ENCODE measurements around the gene AGA.
A peak's percentile ranks its signal among the peaks of the same experiment; 100 is the strongest.

AGA gene

DNA sequence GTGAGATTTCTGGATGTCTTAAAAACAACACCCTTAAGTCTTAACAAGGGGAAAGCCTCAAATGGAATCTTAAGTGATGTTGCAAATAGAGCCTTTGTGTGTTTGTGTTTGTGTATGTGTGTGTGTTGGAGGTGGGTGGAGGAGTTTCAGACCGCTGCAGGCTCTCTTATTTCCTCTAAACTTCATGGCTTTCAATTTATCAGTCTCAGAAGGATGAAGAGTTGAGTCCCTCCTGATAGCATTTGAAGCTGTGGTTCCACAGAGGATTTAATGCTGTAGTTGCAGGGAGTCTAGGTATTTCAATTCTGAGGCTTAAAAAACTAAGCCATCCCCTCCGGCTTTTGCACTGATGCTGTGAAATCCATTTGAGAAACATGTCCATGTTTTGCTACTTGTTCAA lies 4.3 kb upstream of the AGA start:
- no peak for DNase-seq

DNA sequence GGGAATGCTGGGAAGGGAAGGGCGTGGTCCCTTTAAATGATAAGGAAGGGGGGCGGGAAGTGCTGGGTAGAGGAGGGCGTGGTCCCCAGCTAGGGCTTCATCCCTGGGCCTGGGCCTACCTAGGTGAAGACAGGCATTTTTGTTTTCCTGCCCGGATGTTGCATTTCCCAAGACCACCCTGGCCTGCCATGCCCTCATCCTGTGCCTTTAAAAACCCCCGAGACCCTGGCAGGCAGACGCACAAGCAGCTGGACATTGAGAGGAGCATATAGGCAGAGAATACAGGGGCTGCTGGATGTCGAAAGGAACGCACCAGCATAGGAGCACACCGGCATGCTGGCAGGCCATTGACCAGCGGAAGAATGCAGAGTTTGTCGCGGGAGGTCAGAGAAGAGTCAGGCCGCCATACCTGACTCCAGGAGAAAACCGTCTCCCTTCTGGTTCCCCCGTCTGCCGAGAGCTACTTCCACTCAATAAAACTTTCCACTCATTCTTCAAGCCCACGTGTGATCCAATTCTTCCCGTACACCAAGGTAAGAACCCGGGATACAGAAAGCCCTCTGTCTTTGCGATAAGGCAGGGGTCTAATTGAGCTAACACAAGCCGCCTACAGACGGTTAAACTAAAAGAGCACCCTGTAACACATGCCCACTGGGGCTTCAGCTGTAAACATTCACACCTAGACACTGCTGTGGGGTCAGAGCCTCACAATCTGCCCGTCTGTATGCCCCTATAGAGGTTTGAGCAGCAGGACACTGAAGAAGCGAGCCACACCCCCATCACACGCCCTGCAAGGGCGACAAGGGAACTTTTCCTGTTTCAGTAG lies 2.9 kb upstream of the AGA start:
- DNase-seq: no peak

DNA sequence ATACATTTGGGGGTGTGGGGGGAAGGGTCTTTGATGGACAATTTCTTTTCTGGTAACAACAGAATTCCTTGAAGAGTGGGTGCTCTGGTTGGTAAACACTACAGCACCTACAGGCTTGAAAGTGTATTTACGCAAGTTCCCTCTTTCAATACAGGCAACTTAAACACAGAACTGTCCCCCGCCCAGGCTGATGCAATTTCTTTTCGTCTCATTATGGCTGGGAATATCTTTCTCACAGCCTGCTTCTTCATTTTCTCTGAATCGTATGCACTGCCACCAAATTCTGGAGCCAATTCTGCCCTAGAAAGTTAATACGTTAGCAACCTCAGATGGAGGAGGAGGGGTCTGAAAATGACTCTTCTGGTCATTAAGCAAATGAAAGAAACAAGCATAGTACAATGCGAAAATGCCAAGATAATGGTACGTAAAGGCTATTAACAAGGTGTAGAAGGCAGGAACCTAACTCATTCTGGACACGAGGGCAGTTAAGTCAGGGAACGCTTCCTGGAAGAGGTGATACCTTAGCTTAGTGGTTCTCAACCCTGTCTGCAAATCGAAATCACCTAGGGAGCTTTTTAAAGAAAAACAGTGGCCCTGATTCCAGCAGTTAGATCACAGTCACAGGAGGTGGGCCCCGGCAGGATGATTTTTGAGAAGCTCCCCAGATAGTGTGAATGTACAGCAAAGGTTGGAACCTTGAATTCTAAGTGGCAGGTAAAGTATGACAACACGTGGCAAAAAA lies 1.0 kb downstream of the AGA start:
- peak; percentile 18 for DNase-seq

DNA sequence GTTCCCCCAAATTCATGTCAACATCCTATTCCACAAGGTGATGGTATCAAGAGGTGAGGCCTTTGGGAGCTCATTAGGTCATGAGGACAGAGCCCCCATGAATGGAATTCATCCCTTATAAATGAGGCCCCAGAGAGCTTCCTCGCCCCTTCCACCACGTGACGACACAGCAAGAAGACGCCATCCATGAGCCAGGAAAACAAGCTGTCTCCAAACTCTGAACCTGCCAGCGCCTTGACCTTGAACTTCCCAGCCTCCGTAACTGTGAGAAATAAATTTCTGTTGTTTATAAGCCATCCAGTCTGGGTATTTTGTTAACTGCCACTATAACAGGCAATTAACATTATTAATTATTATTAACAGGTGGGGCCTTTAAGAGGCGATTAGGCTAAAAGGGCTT lies 5.8 kb downstream of the AGA start:
- no peak for DNase-seq

DNA sequence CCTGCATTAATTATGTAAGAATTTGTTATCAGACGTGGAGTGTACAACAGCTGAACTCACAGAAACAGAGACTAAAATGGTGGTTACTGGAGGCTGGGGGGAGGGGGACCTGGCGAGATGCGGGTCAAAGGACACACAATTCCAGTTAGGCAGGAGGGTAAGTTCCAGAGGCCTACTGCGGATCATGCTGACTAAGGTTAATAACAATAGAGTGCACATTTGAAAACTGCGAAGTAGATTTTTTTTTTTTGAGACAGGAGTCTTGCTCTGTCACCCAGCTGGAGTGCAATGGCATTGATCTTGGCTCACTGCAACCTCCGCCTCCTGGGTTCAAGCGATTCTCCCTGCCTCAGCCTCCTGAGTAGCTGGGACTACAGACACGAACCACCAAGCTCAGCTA lies 7.6 kb downstream of the AGA start:
- DNase-seq: no peak

DNA sequence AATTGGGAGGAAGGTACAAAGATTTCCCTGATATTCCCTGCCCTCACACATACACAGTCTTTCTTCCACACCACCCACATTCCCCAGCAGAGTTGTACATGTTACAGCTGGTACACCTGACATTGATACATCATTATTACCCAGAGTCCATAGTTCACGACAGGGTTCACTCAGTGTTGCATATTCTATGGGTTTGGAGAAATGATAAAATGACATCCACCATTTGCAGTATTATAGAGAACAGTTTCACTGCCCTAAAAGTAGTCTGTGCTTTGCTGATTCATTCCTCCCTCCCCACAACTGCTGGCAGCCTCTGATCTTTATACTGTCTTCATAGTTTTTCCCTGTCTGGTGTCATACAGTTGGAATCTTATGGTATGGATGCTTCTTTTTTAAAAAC lies 15.0 kb downstream of the AGA start:
- DNase-seq: no peak

DNA sequence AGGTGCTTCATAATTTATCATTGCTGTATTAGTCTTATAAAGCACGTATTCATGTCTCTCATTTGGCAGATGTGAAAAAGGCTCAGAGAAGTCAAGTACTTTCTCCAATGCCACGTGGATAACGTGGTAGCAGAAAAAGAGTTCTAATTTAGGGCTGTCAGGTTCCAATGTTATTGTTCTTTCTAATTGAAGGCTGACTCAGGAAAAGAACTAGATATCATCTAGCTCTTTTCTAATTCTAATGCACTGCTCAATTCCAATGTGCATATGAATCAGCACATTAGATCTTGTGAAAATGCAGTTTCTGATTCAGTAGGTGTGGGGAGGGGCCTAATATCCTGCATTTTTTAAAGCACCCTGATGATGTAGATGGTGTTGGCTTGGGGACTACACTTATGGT lies 22.8 kb downstream of the AGA start:
- DNase-seq: no peak

DNA sequence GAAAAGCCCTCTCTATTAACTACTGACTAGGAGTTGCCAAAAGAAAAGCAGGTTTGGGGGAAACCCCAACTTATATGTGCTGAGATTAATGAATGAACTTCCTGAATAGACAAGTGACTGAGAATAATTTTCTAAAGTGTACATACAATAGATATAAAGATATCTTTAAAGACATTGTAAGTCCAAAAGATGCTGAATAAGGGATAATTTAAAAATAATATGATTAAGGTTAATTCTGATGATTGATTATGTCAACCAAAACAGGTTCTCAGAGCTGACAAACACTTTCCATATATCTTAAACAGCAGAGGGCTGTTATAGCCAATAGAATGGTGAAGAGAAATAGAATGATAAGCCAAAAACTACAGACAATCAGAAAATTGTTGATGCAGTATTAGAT lies 28.6 kb downstream of the AGA start:
- no peak for DNase-seq

DNA sequence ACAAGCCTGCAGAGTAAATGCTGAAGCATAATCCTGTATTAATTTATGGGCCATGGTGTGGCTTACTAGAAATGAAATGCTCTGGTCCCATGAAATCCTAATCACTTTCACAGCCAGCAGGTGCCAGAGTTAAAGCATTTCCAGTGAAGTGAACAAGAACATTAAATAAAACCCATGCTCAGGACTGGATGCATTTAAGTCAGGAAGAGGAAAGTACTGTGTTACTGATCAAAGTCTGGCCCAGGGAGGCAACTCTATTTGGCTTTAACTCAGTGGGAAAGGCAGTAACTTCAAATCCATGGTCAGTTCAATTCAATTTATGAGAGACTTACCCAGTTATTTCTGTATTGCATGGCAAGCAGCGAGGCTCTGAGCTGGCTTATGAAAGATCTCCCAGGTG lies 29.2 kb downstream of the AGA start:
- DNase-seq: no peak

DNA sequence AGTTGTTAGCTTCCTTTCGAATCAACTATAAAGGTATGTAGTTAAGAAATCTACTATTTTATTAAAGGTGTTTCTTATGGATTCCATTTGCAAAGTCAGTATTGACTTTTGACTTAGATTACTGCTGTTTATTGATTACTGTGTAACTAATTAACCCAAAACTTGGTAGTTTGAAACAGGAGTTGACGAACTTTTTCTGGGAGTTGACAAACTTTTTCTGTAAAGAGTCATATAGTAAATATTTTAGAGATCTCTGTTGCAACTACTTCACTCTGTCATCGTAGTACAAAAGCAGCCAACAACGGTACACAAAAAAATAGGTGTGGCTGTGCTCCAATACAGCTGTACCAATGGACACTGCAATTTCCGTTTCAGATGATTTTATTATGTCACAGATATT lies 30.2 kb downstream of the AGA start:
- no peak for DNase-seq

DNA sequence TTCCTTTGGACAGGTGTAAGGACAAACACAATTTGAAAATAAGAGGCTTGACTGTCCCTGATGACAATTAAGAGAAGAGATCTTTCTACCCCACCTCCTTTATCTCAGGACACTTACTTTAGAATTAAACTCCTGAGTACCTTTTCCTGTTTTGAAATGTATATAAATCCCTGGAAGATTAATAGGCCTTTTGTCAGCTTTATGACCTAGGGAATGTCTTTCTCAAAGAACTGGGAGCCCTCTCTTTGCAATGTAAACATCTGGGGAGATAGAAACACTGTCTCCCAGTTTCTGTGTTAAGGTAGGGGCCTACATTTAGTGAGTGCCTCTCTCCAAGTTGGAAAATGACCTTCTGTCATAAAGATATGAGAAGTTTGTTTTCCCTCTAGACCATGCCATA lies 31.7 kb downstream of the AGA start:
- no peak for DNase-seq

DNA sequence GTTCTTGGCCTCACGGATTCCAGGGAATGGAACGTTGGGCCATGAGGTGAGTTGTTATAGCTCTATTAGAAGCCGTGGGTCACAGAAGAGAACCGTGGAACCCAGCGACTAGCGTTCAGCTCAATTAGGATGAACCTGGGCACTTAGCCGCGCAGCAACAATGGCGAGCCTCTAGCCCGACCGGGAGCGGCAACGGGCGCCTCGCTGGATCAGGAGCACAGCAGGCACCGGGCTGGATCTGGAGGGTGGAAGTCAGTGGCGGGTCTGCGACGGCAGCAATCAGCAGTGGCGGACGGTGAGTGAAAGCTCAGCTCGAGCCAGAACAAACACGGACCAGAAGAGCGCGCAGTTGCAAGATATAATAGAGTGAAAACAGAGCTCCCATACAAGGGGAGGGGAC lies 34.2 kb downstream of the AGA start:
- no peak for DNase-seq

DNA sequence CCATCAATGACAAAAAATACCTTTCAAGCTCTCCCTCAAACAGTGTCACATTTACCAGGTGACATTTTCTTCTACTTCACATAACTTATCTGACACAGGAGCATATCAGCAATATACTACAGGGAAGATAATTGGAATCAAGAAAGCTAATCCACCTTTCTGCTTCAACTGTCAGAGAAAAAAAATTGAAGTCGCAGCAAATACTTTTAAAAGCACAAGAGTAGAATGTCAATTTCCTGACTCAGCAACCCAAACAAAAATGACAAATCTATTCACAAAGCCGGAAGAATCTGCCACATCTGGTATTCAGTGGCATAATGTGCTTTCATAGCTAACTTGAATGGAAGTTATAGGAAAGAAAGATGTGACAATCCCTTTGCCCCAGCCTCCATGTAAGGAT lies 36.7 kb downstream of the AGA start:
- DNase-seq: no peak

DNA sequence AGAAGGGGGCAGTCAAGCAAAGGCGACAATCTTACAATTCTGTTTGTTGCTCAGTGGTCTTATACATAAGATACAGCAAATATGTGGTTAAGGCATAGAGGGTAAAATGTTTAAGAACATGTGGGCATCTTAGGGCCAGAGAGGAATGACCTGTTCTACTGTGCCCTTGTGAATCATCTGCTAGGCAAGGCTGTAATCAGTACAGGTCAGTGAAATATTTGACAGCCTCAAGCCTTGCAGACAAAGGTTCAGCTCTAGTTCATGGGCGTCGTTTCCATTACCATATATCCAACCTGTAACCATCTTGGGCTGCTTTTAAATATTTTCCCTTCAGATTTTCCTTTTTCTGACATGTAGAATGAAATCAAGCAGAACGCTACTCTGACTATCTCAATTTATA lies 37.3 kb downstream of the AGA start:
- DNase-seq: no peak

DNA sequence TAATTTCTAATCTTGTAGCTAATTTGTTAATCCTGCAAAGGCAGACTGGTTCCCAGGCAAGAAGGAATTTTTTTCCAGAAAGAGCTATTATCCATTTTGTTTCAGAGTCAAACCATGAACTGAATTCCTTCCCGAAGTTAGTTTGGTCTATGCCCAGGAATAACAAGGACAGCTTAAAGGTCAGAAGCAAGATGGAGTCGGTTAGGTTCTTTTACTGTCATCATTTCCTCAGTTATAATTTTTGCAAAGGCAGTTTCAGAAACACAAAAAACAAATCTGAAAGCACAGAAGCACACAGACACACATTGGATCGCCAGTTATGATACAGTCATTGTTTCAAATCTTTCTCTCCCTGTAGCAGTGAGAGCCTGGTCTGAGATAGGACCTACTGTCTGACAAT lies 37.9 kb downstream of the AGA start:
- DNase-seq: no peak

DNA sequence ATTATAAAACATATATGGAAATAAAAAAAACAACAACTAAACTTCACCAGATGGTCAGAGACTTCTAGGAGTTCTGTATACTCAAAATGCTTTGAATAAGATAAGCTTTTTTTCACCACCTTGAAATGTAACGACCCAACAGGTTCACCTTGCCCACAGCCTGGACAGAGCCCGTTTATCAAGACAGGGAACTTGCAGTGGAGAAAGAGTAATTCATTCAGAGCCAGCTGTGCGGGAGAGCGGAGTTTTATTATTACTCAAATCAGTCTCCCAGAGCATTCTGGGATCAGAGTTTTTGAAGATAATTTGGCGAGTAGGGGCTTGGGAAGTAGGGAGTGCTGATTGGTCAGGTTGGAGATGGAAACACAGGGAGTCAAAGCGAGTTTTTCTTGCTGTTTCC lies 38.5 kb downstream of the AGA start:
- DNase-seq: no peak

DNA sequence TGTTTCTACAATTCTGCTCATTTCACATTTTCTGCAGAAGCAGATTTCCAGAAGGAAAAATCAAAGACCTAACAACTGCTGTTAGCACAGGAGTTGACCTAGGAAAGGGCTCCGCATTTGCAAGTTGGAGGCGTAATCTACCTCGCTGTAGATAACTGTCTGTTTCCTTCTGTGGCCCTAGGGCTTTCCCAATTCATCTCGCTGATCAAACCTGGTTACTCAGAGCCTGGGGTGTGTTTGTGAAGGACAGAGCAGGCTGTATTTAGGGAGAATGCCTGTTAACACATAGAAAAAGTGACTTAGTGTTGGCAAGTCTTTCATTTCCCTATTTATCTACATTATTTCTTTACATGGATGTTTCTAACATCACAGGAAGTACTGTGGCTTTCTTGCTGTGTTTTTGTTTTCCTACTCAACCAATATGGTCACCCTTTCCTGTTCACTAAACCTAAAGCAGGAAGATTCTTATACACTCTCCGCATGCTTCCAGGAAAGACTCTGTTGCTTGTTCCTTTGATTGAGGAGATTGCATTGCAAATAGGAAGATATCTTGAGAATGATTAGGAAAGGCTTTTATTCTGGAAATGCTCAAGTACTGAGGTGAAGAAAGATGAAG lies 40.5 kb downstream of the AGA start:
- DNase-seq: no peak

DNA sequence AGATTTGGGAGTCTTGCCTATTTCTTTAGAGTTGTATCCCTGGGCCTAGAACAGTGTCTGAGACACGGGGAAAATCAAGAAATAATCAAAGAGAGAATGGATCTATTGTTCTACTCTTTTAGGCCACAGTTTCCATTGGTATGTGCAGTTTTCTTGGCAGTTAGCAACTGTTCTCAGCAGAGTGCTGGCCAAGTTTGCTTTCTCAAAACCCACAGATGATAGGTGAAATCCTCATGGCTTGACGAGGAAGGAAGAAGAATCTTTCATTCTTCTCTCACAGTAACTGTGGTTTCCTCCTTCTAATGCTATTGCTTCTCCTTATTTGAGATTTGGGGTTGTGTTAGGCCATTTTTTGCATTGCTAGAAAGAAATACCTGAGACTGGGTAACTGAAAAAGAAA lies 42.2 kb downstream of the AGA start:
- DNase-seq: no peak

DNA sequence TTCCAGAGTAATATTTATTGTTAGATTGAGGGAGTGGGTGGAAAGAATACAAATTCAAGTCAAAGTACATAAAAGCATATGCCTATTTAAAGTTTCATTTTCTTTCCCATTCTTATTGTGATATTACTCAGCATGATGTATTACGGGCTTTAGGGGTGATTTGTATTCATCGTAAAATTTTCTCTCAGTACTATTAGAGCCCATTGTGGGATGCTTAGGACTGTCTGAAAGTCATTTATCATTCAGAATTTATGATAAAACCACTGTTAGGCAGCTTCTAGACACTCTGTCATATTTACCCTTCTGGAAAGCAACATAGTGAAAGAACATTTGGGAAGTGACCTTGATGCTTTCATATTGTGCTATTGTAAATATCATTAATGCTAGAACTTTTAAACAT lies 45.9 kb downstream of the AGA start:
- no peak for DNase-seq

DNA sequence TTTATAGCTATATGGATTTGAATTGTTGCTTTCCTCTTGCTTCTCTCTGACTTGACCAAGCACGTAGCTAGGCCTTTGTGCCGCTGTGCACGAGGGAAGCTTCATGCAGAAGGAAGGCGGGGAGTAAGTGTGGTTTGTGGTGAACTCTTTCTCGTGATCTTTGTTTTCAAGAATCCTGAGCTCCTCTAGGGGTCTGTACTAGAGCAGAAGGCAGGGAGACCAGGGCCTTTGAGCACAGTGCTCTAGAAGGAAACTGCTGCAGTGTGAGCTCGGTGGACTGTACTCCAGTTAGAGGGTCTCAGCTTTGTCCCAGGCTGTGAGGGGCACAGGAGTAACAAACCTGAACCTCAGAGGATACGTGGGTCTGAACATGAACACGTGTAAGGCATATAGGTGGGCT lies 49.0 kb downstream of the AGA start:
- DNase-seq: no peak

DNA sequence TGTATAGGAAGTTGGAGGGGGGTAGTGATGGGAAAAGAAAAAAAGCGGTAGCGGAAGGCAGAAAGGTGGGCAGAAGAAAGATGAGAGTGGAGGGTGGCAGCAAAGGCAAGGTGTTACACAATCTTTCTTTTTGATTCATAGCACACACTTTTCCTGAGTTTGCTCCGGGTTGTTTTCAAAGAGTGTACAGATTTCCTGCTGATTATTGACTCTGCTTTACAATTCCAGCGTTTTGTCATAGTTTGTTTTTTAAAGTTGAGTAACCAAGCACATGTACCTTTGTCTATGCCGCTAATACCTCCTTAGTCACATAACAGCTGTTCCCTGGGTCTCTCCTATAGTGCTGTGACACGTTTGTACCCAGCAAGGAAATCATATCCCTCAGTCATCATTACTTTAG lies 50.3 kb downstream of the AGA start:
- no peak for DNase-seq

DNA sequence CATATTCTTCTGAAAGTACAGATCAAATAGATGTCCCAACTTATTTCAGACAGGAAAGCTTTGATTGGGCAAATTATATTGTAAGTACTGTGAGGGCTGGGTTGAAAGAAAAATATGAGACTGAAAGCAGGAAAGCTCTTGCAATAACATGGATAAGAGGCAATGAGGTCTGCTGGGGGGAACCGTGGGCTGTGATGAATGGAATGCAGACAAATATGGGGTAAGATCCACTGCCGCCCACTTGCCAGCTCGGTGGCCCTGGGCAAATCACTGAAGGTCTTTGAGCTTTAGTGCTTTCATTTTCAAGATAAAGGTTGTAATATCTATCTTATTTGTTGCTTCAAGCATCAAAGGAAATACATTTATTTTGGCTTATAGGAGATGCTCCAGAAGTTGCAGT lies 51.0 kb downstream of the AGA start:
- no peak for DNase-seq

DNA sequence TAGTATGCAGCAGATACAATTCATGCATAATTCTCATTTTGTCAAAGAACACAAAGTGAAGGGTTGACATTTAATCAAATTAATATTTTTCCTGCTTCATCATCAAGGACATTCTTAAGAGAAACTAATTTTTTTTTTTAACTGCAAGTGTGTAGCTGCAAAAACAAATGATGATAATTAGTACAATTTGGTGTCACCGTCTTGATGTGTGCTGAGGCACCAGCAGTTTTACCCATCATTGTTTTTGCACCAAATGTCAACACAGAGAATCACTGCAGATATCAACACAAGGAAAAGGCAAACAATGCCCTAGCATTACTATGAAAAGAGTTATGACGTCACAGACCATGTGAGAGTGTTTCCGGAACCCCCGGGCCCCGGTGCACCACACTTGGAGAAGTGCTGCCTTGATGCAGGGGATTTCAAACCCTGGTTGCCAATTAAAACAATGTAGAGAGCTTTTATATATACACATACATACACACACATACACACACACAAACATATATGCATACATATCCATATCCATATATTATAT lies 55.9 kb downstream of the AGA start:
- DNase-seq: no peak
